Measurements from ENCODE around the gene RUNX2. TPM values are rescaled to one million over a fixed set of nuclear protein-coding genes. Genes with fewer than 3 reads are reported as not detected.

The RUNX2 gene
- total RNA-seq, 1 experiment from 2014 or later = 7.0 TPM

- Histone ChIP-seq H3K4me3 (ENCODE audit: low read depth in 2 of 2, low read length in 2 of 2) (no peak overlapping the region), H3K27ac (ENCODE audit: low read length) (no peak overlapping the region), H3K27me3 (ENCODE audit: control insufficient read depth, insufficient read depth, low read length) (no peaks in the 10 kb centered on the region), H3K9me3 (ENCODE audit: control insufficient read depth, insufficient read depth, low read depth, low read length) (no peaks in the 10 kb centered on the region), H3K36me3 (ENCODE audit: control insufficient read depth, insufficient read depth, low read length) (no peaks in the 10 kb centered on the region), H3K4me1 (ENCODE audit: control insufficient read depth, insufficient read depth, low read length) (0 out of 2 replicates have a peak, but pooled peaks cover 2% of the 10 kb centered on the region)
- in situ Hi-C loops (cut with HindIII; ENCODE audit: low pct_unique_long_range_greater_than_20kb, low sequenced_read_pairs) (no loop called here), intact Hi-C loops (cut with micrococcal nuclease; ENCODE audit: unreplicated experiment) (no loop called here)
- ChIA-PET POLR2A (no interaction called here), CTCF (interaction anchor here (0.7 kb wide), 1 partner anchor 1135 kb away, joined by 3 read pairs; no protein-coding TSS in a partner anchor)
- ATAC-seq = no peak
- DNase-seq (ENCODE audit: low read depth, low spot score) = no peak
- TF ChIP-seq SIN3A (IDR thresholded peaks at IDR 0.05; ENCODE audit: borderline replicate concordance, insufficient read depth, low read depth, low read length) (no peak), TCF7L2 (IDR thresholded peaks at IDR 0.05; ENCODE audit: low read depth, low read length) (no peak), POLR2AphosphoS5 (IDR thresholded peaks at IDR 0.05; ENCODE audit: low read depth, low read length) (no peak)
- TF ChIP-seq, protein P1, sequence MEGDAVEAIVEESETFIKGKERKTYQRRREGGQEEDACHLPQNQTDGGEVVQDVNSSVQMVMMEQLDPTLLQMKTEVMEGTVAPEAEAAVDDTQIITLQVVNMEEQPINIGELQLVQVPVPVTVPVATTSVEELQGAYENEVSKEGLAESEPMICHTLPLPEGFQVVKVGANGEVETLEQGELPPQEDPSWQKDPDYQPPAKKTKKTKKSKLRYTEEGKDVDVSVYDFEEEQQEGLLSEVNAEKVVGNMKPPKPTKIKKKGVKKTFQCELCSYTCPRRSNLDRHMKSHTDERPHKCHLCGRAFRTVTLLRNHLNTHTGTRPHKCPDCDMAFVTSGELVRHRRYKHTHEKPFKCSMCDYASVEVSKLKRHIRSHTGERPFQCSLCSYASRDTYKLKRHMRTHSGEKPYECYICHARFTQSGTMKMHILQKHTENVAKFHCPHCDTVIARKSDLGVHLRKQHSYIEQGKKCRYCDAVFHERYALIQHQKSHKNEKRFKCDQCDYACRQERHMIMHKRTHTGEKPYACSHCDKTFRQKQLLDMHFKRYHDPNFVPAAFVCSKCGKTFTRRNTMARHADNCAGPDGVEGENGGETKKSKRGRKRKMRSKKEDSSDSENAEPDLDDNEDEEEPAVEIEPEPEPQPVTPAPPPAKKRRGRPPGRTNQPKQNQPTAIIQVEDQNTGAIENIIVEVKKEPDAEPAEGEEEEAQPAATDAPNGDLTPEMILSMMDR (IDR thresholded peaks at IDR 0.05) = no peak
- BruUV-seq (replicated peaks) = no TSS peak
Observed at GRCh38 chr6:45610374-45610773, 282.2 kb downstream of the RUNX2 start.

DNA sequence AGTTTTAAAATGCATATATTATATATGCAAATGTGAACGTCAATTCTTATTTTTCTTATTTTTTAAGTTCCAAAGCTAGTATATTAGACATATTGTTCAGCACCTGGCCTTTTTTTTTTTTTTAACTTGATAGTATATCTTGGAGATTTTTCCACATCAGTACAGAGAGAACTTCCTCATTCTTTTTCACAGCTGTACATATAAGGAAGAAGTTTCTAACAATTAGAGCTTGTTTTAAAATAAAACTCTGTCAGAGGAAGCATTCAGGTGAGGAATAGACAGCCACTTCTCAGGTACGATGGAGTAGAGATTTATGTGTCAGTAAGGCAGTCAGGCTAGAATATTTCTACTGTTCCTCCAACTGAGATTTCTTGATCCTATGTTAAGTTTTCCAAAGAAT, 282.7 kb downstream of the RUNX2 start:
- ChIA-PET POLR2A (no interaction called here), CTCF (interaction anchor here (0.7 kb wide), 1 partner anchor 1135 kb away, joined by 3 read pairs; no protein-coding TSS in a partner anchor)
- no peak for TF ChIP-seq REST (IDR thresholded peaks at IDR 0.05; ENCODE audit: insufficient read depth in 1 of 2, low read depth in 2 of 2, low read length in 1 of 2)
- no peak for TF ChIP-seq SIN3A (IDR thresholded peaks at IDR 0.05; ENCODE audit: borderline replicate concordance, insufficient read depth, low read depth, low read length)
- no peak for TF ChIP-seq TCF7L2 (IDR thresholded peaks at IDR 0.05; ENCODE audit: low read depth, low read length)
- no peak for TF ChIP-seq POLR2AphosphoS5 (IDR thresholded peaks at IDR 0.05; ENCODE audit: low read depth, low read length)
- TF ChIP-seq, protein P1 (IDR thresholded peaks at IDR 0.05) = no peak
- no TSS peak for BruUV-seq (replicated peaks)
- in situ Hi-C loops (cut with HindIII; ENCODE audit: low pct_unique_long_range_greater_than_20kb, low sequenced_read_pairs) (no loop called here), intact Hi-C loops (cut with micrococcal nuclease; ENCODE audit: unreplicated experiment) (no loop called here)
- no peaks in the 10 kb centered on the region for H3K36me3 ChIP-seq (ENCODE audit: control insufficient read depth, insufficient read depth, low read length)
- H3K4me3 ChIP-seq (ENCODE audit: low read depth in 2 of 2, low read length in 2 of 2) = no peak overlapping the region
- ATAC-seq (no peak), DNase-seq (ENCODE audit: low read depth, low spot score) (no peak)
- H3K27ac ChIP-seq (ENCODE audit: low read length) = no peak overlapping the region
- no peaks in the 10 kb centered on the region for H3K27me3 ChIP-seq (ENCODE audit: control insufficient read depth, insufficient read depth, low read length)
- no peaks in the 10 kb centered on the region for H3K9me3 ChIP-seq (ENCODE audit: control insufficient read depth, insufficient read depth, low read depth, low read length)
- H3K4me1 ChIP-seq (ENCODE audit: control insufficient read depth, insufficient read depth, low read length) = 0 out of 2 replicates have a peak, but pooled peaks cover 2% of the 10 kb centered on the region
